HG03095 (cell line): Measurements from ENCODE around the gene TYRO3.

ENCODE experiments used
- ATAC-seq: cut with Tn5 transposase; IDR thresholded peaks from one replicate; pipeline ENCODE4 v1.9.1; 2021; ENCODE audit warnings: moderate library complexity; ENCODE audit not compliant: unreplicated experiment

TYRO3 gene

GRCh38 chr15:41558400-41559238 lies at the start of gene TYRO3:
Gene TYRO3, plus strand, starts transcription at chr15:41559212. Its CDS starts 46 bp downstream, at chr15:41559258.
- ATAC-seq = no peak

DNA sequence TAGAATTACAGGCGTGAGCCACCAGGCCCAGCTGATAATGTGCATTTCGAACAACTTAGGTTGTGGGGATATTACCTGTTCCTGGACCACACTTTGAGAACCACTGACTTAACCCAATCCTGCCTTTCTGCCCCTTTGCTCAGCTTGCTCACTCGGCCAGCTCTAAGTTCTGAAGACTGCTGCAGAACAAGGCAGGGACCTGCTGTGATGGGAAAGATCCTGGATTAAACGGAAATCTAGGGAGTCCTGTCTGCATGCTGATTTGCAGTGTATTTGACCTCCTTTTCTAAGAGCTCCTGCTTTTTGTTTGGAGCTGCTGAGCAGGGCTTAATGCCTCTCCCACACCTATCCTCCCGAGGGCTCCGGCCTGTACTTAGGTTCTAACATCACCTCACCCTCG lies 48.3 kb upstream of the TYRO3 start:
- ATAC-seq = no peak

DNA sequence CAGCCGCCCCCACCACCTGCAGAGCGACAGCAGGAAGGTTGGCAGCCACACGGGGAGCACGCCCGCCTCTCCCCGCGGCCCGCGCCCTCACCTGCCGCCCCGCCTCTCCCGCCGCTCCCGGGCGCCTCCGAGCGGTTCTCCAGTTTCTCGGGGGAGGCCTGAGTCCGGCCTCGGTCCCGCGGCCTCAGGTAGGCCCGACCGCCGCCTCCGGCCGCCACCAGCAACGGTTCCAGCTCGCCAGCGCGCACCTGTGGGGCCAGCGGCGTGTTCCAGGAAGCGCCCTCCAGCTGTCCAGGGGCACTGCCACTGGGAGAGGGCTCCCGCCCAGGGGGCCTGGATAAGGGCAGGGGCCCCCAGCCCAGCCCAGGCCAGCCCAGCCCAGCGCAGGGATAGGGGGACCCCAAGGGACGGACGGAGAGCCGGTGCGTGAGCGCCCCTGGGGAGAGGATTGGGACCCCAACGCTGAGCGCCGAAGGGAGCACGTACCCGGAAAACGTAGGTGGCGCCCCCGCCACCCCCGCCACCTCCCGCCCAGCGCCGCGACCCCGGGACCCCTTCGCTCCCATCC lies 47.6 kb upstream of the TYRO3 start:
- ATAC-seq = no peak

- ATAC-seq = no peak
These were observed 47.1 kb upstream of the TYRO3 start for GRCh38 chr15:41511899-41512369.

DNA sequence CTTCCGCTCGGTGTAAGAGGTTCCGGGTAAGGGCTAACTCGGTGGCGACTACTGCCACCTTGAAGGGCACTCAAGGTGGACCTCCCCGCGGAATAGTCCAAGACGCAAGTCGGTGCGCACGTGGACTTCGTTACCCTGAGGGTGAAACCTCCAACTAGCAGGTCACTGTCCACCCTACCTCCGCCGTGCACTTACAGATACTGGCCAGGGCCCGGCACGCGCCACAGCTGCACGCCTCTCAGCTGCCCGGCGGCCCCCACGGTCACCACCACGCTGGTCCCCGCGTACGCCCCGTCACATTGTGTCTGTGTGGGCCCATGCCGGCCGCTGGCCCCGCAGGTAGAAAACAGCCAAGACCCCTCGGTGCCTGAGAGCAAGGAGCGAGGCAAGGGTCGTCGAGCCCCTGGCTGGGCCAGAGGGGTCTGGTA lies 46.5 kb upstream of the TYRO3 start:
- ATAC-seq = no peak

DNA sequence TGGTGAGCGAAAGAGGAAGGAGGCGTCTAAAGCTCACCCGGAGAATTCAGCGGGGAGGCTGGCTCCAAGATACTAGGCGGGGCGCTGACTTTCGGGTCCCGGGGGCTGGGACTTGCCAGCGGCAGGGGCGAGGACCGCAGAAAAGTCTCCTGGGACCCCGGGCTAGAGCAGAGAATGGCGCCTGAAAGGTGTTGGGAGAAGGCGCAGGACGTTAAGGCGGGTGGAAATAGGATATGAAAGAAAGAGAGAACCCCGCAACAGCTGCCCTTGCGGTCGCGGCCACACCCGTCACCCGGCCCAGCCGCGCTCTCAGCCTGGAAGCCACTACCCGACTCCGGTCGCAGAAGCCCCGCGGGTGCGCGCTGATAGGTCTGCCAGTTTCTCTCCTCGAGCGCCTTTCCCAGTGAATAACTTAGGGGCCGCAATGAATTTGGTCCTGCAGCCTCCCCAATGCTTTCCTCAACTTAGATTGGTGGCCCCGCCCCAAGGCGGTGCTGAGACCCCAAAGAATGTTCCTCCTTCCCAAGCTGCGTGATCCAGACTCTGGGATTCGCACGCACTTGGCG lies 46.0 kb upstream of the TYRO3 start:
- ATAC-seq = no peak

GRCh38 chr15:41513506-41514227 lies 45.3 kb upstream of the TYRO3 start, which contains the start of gene LTK:
Gene LTK, minus strand, starts transcription at chr15:41513827. Its CDS starts 118 bp downstream, at chr15:41513709.
- ATAC-seq = no peak

DNA sequence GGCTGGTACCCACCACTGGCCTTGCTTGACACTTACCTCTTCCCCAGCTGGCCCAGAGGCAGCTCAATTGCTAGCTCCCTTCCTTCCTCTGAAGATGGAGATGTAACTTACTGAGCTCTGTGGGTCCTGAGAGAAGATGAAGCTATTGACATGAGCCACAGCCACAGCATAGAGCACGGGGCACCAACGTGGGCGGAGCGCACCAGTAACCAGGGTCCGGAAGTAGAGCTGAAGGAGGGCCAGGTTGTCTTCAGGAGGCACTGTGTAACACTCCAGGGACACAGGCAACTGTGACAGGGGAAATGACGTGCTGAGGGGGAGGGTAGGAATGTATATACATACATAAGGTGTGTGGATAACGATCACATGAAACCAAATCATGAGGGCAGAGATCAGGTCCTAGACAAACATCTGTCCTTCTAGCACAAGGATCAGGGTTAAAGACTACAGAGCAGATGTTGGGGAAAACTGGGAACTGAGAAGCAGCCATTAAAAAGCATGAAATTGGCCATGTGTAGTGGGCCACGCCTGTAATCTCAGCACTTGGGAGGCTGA lies 41.0 kb upstream of the TYRO3 start:
- no peak for ATAC-seq

GRCh38 chr15:41520636-41521035 lies 38.4 kb upstream of the TYRO3 start:
- no peak for ATAC-seq

GRCh38 chr15:41521614-41522013 lies 37.4 kb upstream of the TYRO3 start:
- no peak for ATAC-seq

- ATAC-seq = no peak
These were observed 35.9 kb upstream of the TYRO3 start for GRCh38 chr15:41523097-41523496.

DNA sequence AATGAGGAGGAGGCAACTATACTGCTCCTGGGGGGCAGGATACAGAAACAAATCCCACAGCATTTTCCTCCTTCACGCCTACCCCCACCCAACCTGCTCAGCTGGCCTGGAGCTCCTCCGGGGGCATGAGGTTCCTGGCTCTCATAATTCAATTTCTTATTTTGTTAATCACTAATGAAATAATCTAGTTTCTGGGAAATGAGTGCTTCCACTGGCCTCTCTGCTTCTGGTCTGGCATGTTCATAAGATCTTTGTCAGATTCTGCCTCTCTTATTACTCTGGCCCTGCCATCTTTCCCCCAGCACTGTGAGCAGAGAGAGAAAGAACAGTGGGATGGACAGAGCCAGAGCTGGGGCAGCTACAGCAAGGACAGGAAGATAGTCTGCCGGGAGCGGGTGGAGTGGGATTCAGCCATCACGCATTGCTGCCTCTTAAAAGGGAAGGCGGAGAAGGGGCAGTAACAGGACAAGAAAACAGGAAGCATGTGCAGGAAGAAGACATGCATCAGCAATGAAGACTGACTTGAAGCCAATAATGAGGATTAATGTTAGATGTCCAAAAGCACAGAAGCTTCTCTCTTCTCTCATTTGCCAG lies 28.6 kb upstream of the TYRO3 start:
- ATAC-seq = no peak

DNA sequence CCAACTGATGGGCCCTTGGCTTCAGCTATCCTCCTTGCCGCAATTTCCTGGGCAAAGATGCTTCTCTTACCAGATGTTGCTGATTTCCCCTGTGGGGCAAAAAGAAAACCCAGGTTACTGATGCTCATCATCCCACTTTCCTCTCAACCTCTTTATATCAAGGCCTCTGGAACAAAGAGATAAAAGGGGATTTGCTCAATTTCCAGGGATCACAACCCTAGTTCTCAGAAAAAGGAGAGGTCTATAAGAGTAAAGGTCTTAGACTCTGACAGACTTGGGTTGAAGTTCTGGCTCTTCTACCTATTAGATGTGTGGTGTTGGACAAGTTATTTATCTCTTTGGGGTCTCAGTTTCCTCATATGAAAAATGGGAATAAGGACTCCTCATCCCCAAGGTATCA lies 23.5 kb upstream of the TYRO3 start:
- ATAC-seq = no peak

DNA sequence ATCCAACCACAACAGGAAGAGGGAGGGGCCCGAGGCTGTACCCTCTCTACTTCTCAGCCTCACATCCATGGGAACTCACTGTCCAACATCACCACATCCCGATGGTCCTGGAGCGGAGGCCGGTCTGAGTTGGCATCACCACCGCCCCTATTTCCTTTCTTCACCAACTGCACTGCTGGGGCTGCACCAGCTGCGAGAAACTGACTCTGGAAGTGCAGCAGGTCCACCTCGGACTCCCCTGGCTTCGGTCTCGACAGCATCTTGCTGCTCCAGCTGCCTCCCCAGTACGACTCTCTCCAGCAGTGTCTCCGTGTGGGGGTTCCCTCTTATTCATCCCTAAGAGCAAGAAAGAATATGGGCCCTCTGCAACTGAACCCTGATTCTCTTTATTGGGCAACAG lies 22.1 kb upstream of the TYRO3 start:
- ATAC-seq = no peak

DNA sequence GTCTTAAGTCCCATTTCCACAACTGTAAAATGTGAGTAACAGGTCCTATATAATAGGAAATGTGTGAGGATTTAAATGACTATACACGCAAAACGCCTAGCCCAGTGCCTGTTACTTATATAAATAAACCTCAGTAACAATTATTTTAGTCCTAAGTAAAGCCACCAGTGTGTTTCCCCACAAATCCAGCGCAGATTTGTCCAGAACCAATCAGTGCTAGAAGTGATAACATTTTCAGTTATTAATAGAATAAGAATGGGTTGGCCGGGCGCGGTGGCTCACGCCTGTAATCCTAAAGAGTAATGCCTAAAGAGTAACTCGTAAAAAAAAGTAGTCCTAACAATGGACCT lies 15.5 kb upstream of the TYRO3 start:
- ATAC-seq = no peak

DNA sequence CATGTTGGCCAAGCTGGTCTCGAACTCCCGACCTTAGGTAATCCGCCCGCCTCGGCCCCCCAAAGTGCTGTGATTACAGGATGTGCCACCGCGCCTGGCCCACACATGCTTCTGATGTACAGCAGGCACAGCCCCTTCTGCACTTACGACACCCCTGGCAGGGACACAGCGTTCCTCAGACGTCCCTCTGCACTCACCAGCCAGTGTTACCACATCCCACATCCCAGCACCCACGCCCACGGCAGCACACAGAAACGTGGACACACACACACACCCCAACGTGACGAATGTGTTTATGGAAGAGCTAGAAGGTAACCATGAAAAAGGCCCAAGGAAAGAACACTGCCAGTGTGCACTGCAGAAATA lies 14.4 kb upstream of the TYRO3 start:
- no peak for ATAC-seq

GRCh38 chr15:41545218-41545617 lies 13.8 kb upstream of the TYRO3 start:
- ATAC-seq = no peak

DNA sequence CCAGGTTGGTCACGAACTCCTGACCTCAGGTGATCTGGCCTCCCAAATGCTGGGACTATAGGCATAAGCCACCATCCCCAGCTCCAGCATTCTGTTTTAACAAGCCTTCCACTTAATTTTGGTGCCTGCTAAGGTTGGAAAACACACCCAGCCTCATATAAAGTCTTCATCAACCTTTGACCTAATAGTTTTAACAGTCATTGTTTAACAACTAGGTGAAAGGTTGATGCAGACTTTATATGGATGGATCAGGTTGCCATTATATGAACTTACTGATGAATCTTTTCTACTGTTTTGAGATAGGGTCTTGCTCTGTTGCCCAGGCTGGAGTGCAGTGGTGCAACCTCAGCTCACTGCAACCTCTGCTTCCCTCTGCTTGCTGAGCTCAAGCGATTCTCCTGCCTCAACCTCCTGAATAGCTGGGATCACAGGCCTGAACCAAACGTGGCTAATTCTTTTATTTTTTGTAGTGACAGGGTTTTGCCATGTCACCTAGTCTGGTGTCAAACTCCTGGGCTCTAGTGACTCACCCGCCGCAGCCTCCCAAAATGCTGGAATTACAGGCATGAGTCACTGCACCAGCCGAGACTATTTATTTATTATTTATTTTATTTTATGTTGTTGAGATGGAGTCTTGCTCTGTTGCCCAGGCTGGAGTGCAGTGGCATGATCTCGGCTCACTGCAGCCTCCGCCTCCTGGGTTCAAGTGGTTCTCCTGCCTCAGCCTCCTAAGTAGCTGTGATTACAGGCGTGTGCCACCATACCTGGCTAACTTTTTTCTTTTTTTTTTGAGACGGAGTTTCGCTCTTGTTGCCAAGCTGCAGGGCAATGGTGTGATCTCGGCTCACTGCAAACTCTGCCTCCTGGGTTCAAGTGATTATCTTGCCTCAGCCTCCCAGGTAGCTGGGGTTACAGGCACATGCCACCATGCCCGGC lies 11.9 kb upstream of the TYRO3 start:
- no peak for ATAC-seq

- ATAC-seq = no peak
These were observed 8.8 kb upstream of the TYRO3 start for GRCh38 chr15:41550066-41550775.
